Astrocyte (in vitro differentiated cells and primary cell): ENCODE results near the gene WDR45. TPM values are rescaled to one million over a fixed set of nuclear protein-coding genes. Genes with fewer than 3 reads are reported as not detected.

Source experiments
- DNase-seq: peaks from one replicate; pipeline ENCODE4 v3.0.0-alpha.2; 2010; ENCODE audit warnings: low read depth
- FAIRE-seq: peaks from 2 replicates; lab custom pipeline; 2011; peaks lifted over from hg19 to GRCh38; lab: Jason Lieb, UNC
- H2AFZ ChIP-seq: 2 replicates; pipeline ENCODE4 v1.6.0; 2012; ENCODE audit warnings: low read depth, low read length, inconsistent platforms
- H3K27ac ChIP-seq: 2 replicates; pipeline ENCODE4 v1.5.1; 2011; ENCODE audit warnings: low read depth, low read length, inconsistent platforms
- H3K27me3 ChIP-seq: 2 replicates; pipeline ENCODE4 v1.6.0; 2011; ENCODE audit warnings: low read length, inconsistent platforms; ENCODE audit not compliant: insufficient read depth
- H3K36me3 ChIP-seq: 2 replicates; pipeline ENCODE4 v1.5.1; 2011; ENCODE audit warnings: low read length, inconsistent platforms; ENCODE audit not compliant: insufficient read depth
- H3K4me1 ChIP-seq: 2 replicates; pipeline ENCODE4 v1.5.1; 2011; ENCODE audit warnings: low read length, inconsistent platforms; ENCODE audit not compliant: insufficient read depth
- H3K4me2 ChIP-seq: 2 replicates; pipeline ENCODE4 v1.6.0; 2012; ENCODE audit warnings: low read length, inconsistent platforms
- H3K4me3 ChIP-seq: 2 replicates; pipeline ENCODE4 v1.5.1; 2011; ENCODE audit warnings: low read depth, mild to moderate bottlenecking, low read length, inconsistent platforms; ENCODE audit not compliant: insufficient read depth
- H3K79me2 ChIP-seq: 2 replicates; pipeline ENCODE4 v1.6.0; 2012; ENCODE audit warnings: mild to moderate bottlenecking, low read length, inconsistent platforms; ENCODE audit not compliant: insufficient read depth
- H3K9ac ChIP-seq: 2 replicates; pipeline ENCODE4 v1.6.0; 2012; ENCODE audit warnings: mild to moderate bottlenecking, low read length, inconsistent platforms
- H3K9me3 ChIP-seq: 2 replicates; pipeline ENCODE4 v1.5.1; 2012; ENCODE audit warnings: low read depth, mild to moderate bottlenecking, low read length, inconsistent platforms; ENCODE audit not compliant: insufficient read depth
- H4K20me1 ChIP-seq: 2 replicates; pipeline ENCODE4 v1.6.0; 2012; ENCODE audit warnings: low read length, inconsistent platforms; ENCODE audit not compliant: insufficient read depth
- H3K27ac Mint-ChIP-seq: one replicate; pipeline ENCODE4 v1.8.0; 2021; ENCODE audit warnings: mild to moderate bottlenecking, mixed read lengths; ENCODE audit not compliant: unreplicated experiment
- H3K27me3 Mint-ChIP-seq: one replicate; pipeline ENCODE4 v1.8.0; 2021; ENCODE audit warnings: low read depth, mixed read lengths; ENCODE audit not compliant: unreplicated experiment
- H3K36me3 Mint-ChIP-seq: one replicate; pipeline ENCODE4 v1.8.0; 2021; ENCODE audit warnings: low read depth, mixed read lengths; ENCODE audit not compliant: unreplicated experiment
- H3K4me1 Mint-ChIP-seq: one replicate; pipeline ENCODE4 v1.8.0; 2021; ENCODE audit warnings: low read depth, mixed read lengths; ENCODE audit not compliant: unreplicated experiment
- H3K4me3 Mint-ChIP-seq: one replicate; pipeline ENCODE4 v1.8.0; 2021; ENCODE audit warnings: mild to moderate bottlenecking, moderate library complexity, mixed read lengths; ENCODE audit not compliant: unreplicated experiment
- H3K9me3 Mint-ChIP-seq: one replicate; pipeline ENCODE4 v1.8.0; 2021; ENCODE audit warnings: mild to moderate bottlenecking, mixed read lengths; ENCODE audit not compliant: unreplicated experiment
- EZH2 ChIP-seq: IDR thresholded peaks from 2 replicates; pipeline ENCODE4 v1.6.1; 2012; ENCODE audit warnings: mild to moderate bottlenecking, low read length, inconsistent platforms; ENCODE audit not compliant: insufficient read depth
- total RNA-seq: library from RNA; stranded (reverse); gene quantifications from 2 replicates; pipeline ENCODE4 v1.2.1, GENCODE V29; 2021
- TF ChIP-seq, protein P1 (sequence below): IDR thresholded peaks from 2 replicates; pipeline ENCODE4 v1.5.1; 2011; ENCODE audit warnings: low read depth, mild to moderate bottlenecking, inconsistent platforms, low read length, moderate library complexity; ENCODE audit not compliant: insufficient read depth

WDR45 gene
- total RNA-seq, 1 donor from 2014 or later, result 54.9 TPM

DNA sequence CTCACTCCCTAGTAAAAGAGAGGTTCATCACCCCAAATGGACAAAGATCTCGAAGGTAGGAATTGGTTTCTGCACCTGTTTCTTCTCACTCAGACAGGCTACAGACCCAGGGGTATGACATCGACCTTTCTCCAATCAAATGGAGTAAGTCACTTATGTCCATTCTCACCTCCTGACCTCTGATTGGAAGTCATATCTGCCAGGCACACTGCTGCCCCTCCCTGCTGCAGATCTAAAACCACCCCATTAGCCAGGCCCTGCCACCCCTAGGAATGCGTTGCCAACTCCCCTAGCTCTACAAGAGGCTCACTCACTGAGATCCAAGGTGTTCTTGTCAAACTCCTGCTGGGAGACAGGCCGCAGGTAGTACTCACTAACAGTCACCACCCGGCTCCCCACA lies 37.0 kb upstream of the WDR45 start:
- Histone ChIP-seq H4K20me1 (no peaks in the 10 kb centered on the region), H3K9ac (no peak overlapping the region), H3K79me2 (peaks cover 5% of the 10 kb centered on the region), H3K4me3 (no peak overlapping the region), H3K4me1 (no peaks in the 10 kb centered on the region), H2AFZ (no peak overlapping the region), H3K27me3 (no peaks in the 10 kb centered on the region), H3K4me2 (no peak overlapping the region), H3K36me3 (peaks cover 6% of the 10 kb centered on the region), H3K9me3 (no peaks in the 10 kb centered on the region), H3K27ac (no peak overlapping the region)
- no peak overlapping the region for H3K4me3 Mint-ChIP-seq
- DNase-seq (no peak), FAIRE-seq (no peak)
- peaks cover 7% of the 10 kb centered on the region for H3K36me3 Mint-ChIP-seq
- no peaks in the 10 kb centered on the region for H3K27me3 Mint-ChIP-seq
- H3K27ac Mint-ChIP-seq, result no peak overlapping the region
- no peaks in the 10 kb centered on the region for H3K4me1 Mint-ChIP-seq
- TF ChIP-seq EZH2, result no peak
- TF ChIP-seq, protein P1, sequence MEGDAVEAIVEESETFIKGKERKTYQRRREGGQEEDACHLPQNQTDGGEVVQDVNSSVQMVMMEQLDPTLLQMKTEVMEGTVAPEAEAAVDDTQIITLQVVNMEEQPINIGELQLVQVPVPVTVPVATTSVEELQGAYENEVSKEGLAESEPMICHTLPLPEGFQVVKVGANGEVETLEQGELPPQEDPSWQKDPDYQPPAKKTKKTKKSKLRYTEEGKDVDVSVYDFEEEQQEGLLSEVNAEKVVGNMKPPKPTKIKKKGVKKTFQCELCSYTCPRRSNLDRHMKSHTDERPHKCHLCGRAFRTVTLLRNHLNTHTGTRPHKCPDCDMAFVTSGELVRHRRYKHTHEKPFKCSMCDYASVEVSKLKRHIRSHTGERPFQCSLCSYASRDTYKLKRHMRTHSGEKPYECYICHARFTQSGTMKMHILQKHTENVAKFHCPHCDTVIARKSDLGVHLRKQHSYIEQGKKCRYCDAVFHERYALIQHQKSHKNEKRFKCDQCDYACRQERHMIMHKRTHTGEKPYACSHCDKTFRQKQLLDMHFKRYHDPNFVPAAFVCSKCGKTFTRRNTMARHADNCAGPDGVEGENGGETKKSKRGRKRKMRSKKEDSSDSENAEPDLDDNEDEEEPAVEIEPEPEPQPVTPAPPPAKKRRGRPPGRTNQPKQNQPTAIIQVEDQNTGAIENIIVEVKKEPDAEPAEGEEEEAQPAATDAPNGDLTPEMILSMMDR, result no peak
- no peaks in the 10 kb centered on the region for H3K9me3 Mint-ChIP-seq

DNA sequence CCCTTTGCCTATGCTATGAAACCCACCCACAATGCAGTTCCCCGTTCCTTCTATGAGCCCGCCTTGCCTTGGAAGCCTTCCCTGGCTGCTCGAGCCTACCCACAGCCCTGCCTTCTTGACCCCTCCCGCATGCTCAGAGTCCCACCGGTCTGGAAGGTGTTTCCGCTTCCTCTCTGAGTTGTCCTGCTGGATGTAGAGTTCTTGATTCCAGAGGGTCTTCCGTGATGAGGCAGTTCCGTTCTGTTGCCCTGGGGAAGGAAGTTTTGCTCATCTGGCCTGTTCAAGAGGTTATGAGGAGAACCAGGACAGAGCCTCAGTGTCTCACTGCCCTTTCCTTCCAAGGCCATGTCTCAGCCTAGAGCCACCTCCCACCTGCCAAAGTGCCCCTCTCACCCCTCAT lies 36.4 kb upstream of the WDR45 start:
- DNase-seq (no peak), FAIRE-seq (no peak)
- H4K20me1 ChIP-seq, result no peaks in the 10 kb centered on the region
- TF ChIP-seq, protein P1, result no peak
- TF ChIP-seq EZH2, result no peak
- H3K9ac ChIP-seq, result no peak overlapping the region
- Mint-ChIP-seq H3K4me1 (no peaks in the 10 kb centered on the region), H3K4me3 (no peak overlapping the region), H3K36me3 (peaks cover 7% of the 10 kb centered on the region), H3K9me3 (no peaks in the 10 kb centered on the region), H3K27ac (no peak overlapping the region), H3K27me3 (no peaks in the 10 kb centered on the region)
- no peak overlapping the region for H2AFZ ChIP-seq
- H3K36me3 ChIP-seq, result peaks cover 6% of the 10 kb centered on the region
- no peaks in the 10 kb centered on the region for H3K4me1 ChIP-seq
- no peak overlapping the region for H3K27ac ChIP-seq
- no peaks in the 10 kb centered on the region for H3K27me3 ChIP-seq
- no peaks in the 10 kb centered on the region for H3K79me2 ChIP-seq
- no peak overlapping the region for H3K4me2 ChIP-seq
- no peak overlapping the region for H3K4me3 ChIP-seq
- no peaks in the 10 kb centered on the region for H3K9me3 ChIP-seq

GRCh38 chrX:49111791-49112190 lies 32.1 kb upstream of the WDR45 start:
- no peaks in the 10 kb centered on the region for H3K4me1 Mint-ChIP-seq
- TF ChIP-seq, protein P1, result no peak
- no peak for TF ChIP-seq EZH2
- H3K36me3 Mint-ChIP-seq, result peaks cover 8% of the 10 kb centered on the region
- H3K9ac ChIP-seq, result no peak overlapping the region
- no peaks in the 10 kb centered on the region for H3K4me1 ChIP-seq
- H3K9me3 Mint-ChIP-seq, result no peaks in the 10 kb centered on the region
- no peak overlapping the region for H3K4me3 ChIP-seq
- DNase-seq, result no peak
- no peak overlapping the region for H3K4me2 ChIP-seq
- no peak for FAIRE-seq
- no peak overlapping the region for H2AFZ ChIP-seq
- H3K79me2 ChIP-seq, result no peaks in the 10 kb centered on the region
- peaks cover 4% of the 10 kb centered on the region for H3K36me3 ChIP-seq
- H4K20me1 ChIP-seq, result no peaks in the 10 kb centered on the region
- H3K4me3 Mint-ChIP-seq, result no peak overlapping the region
- H3K9me3 ChIP-seq, result no peaks in the 10 kb centered on the region
- H3K27ac ChIP-seq, result no peak overlapping the region
- H3K27ac Mint-ChIP-seq, result no peak overlapping the region
- no peaks in the 10 kb centered on the region for H3K27me3 ChIP-seq
- H3K27me3 Mint-ChIP-seq, result no peaks in the 10 kb centered on the region
